OCI-LY1 (cell line): ENCODE data around the gene PSMG1.

Source experiments
- H2AFZ ChIP-seq: fragments of 200-600 bp; sonication (generic), shearing (Covaris generic); 2 replicates; pipeline ENCODE4 v1.6.0; 2014; ENCODE audit warnings: antibody characterized with exemption, mild to moderate bottlenecking, low read length
- H3F3A ChIP-seq: fragments of 200-600 bp; sonication (generic), shearing (Covaris generic); 2 replicates; pipeline ENCODE4 v1.6.0; 2014; ENCODE audit warnings: mild to moderate bottlenecking, antibody characterized with exemption, low read length, moderate library complexity; ENCODE audit not compliant: insufficient read depth
- H3K27ac ChIP-seq: fragments of 200-600 bp; sonication (generic); 2 replicates; pipeline ENCODE4 v1.5.1; 2014; ENCODE audit warnings: low read length, mixed run types, mild to moderate bottlenecking, low read depth; ENCODE audit not compliant: poor library complexity, severe bottlenecking
- H3K27me3 ChIP-seq: fragments of 200-600 bp; sonication (generic); 2 replicates; pipeline ENCODE4 v1.6.0; 2014; ENCODE audit warnings: antibody characterized with exemption, mild to moderate bottlenecking, low read length, moderate library complexity; ENCODE audit not compliant: insufficient read depth
- H3K36me3 ChIP-seq: fragments of 200-600 bp; sonication (generic); 2 replicates; pipeline ENCODE4 v1.6.1; 2014; ENCODE audit warnings: mild to moderate bottlenecking, antibody characterized with exemption, low read length, moderate library complexity, mixed read lengths; ENCODE audit not compliant: insufficient read depth
- H3K4me1 ChIP-seq: fragments of 200-600 bp; sonication (generic); 2 replicates; pipeline ENCODE4 v1.5.1; 2014; ENCODE audit warnings: mild to moderate bottlenecking, low read length, moderate library complexity; ENCODE audit not compliant: insufficient read depth, severe bottlenecking
- H3K4me2 ChIP-seq: fragments of 200-600 bp; sonication (generic), shearing (Covaris generic); 2 replicates; pipeline ENCODE4 v1.6.1; 2014; ENCODE audit warnings: low read length
- H3K4me3 ChIP-seq: fragments of 200-600 bp; sonication (generic); 2 replicates; pipeline ENCODE4 v1.5.1; 2014; ENCODE audit warnings: low read length, low read depth, mild to moderate bottlenecking, mixed read lengths; ENCODE audit not compliant: poor library complexity, severe bottlenecking
- H3K79me2 ChIP-seq: fragments of 200-600 bp; shearing (Covaris generic); 2 replicates; pipeline ENCODE4 v1.6.1; 2016; ENCODE audit warnings: mixed run types, low read length, mixed read lengths; ENCODE audit not compliant: insufficient read depth
- H3K9ac ChIP-seq: fragments of 200-600 bp; sonication (generic), shearing (Covaris generic); 2 replicates; pipeline ENCODE4 v1.6.1; 2014; ENCODE audit warnings: mild to moderate bottlenecking, low read length, mixed read lengths
- H3K9me2 ChIP-seq: fragments of 200-600 bp; sonication (generic), shearing (Covaris generic); 2 replicates; pipeline ENCODE4 v1.6.1; 2014; ENCODE audit warnings: low read depth, mild to moderate bottlenecking, low read length, mixed read lengths
- H3K9me3 ChIP-seq: fragments of 200-600 bp; shearing (Covaris generic); 2 replicates; pipeline ENCODE4 v1.6.1; 2014; ENCODE audit warnings: low read length, mixed read lengths
- H4K20me1 ChIP-seq: fragments of 200-600 bp; sonication (generic), shearing (Covaris generic); 2 replicates; pipeline ENCODE4 v1.6.0; 2016; ENCODE audit warnings: mild to moderate bottlenecking, low read length; ENCODE audit not compliant: insufficient read depth
- EZH2 ChIP-seq: fragments of 200-600 bp; sonication (generic), shearing (Covaris generic); IDR thresholded peaks from 2 replicates; pipeline ENCODE4 v1.8.0; 2017; ENCODE audit warnings: borderline replicate concordance, mixed run types, mild to moderate bottlenecking, antibody characterized with exemption, low read length, moderate library complexity, mixed read lengths
- TF ChIP-seq, protein P1 (sequence below): fragments of 200-600 bp; sonication (generic), shearing (Covaris generic); IDR thresholded peaks from 2 replicates; pipeline ENCODE4 v1.5.1; 2017; ENCODE audit warnings: mild to moderate bottlenecking, antibody characterized with exemption, low read length, moderate library complexity, mixed read lengths

Gene PSMG1

DNA sequence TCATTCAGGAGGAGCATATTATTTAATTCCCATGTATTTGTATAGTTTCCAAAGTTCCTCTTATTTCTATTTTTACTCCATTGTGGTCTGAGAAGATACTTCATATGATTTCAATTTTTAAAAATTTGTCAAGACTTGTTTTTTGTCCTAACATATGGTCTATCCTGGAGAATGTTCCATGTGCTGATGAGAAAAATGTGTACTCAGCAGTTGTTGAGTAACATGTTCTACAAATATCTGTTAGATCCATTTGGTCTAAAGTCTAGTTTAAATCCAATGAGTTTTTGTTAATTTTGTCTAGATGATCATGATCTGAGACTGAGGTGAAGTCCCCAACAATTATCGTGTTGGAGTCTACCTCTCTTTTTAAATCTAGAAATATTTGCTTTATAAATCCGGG, 14.5 kb downstream of the PSMG1 start:
- Histone ChIP-seq H3K4me1 (no peaks in the 10 kb centered on the region), H2AFZ (no peak overlapping the region), H3F3A (no peaks in the 10 kb centered on the region), H3K36me3 (peaks cover 43% of the 10 kb centered on the region), H3K27me3 (no peaks in the 10 kb centered on the region; the same call in 1 of the 2 replicates), H3K9me2 (no peaks in the 10 kb centered on the region), H4K20me1 (no peaks in the 10 kb centered on the region), H3K4me2 (no peak overlapping the region), H3K9ac (no peak overlapping the region), H3K9me3 (peaks cover 11% of the 10 kb centered on the region; the same call in 1 of the 2 replicates), H3K4me3 (no peak overlapping the region), H3K79me2 (no peaks in the 10 kb centered on the region), H3K27ac (no peak overlapping the region)
- no peak for TF ChIP-seq EZH2
- TF ChIP-seq, protein P1, sequence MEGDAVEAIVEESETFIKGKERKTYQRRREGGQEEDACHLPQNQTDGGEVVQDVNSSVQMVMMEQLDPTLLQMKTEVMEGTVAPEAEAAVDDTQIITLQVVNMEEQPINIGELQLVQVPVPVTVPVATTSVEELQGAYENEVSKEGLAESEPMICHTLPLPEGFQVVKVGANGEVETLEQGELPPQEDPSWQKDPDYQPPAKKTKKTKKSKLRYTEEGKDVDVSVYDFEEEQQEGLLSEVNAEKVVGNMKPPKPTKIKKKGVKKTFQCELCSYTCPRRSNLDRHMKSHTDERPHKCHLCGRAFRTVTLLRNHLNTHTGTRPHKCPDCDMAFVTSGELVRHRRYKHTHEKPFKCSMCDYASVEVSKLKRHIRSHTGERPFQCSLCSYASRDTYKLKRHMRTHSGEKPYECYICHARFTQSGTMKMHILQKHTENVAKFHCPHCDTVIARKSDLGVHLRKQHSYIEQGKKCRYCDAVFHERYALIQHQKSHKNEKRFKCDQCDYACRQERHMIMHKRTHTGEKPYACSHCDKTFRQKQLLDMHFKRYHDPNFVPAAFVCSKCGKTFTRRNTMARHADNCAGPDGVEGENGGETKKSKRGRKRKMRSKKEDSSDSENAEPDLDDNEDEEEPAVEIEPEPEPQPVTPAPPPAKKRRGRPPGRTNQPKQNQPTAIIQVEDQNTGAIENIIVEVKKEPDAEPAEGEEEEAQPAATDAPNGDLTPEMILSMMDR: no peak

DNA sequence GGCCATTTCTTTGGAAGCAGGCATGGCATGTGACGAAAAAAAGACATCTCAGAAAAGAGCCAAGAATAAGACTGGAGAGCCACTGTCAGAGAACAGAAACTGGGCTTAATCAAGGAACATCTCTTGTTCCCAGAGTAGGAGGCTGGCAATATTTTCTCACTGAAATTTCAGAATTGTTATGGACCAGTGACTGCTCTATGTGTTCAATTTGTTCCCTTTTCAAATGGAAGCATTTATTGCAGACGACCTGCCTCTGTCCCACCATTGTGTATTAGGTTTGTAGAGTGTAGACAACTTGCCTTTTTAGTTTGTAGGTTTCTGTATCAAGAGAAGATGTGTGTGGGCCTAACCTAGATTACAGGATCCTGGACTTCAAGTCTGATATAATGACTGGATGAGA, 18.7 kb downstream of the PSMG1 start:
- Histone ChIP-seq H3K27me3 (no peaks in the 10 kb centered on the region; the same call in 1 of the 2 replicates), H3K9me3 (peaks cover 11% of the 10 kb centered on the region; the same call in 1 of the 2 replicates), H3K4me2 (no peak overlapping the region), H3K9me2 (no peaks in the 10 kb centered on the region), H2AFZ (no peak overlapping the region), H3K79me2 (no peaks in the 10 kb centered on the region), H4K20me1 (no peaks in the 10 kb centered on the region), H3F3A (no peaks in the 10 kb centered on the region), H3K27ac (no peak overlapping the region), H3K4me3 (no peak overlapping the region), H3K9ac (no peak overlapping the region), H3K36me3 (peaks cover 4% of the 10 kb centered on the region), H3K4me1 (no peaks in the 10 kb centered on the region)
- TF ChIP-seq, protein P1: no peak
- no peak for TF ChIP-seq EZH2

DNA sequence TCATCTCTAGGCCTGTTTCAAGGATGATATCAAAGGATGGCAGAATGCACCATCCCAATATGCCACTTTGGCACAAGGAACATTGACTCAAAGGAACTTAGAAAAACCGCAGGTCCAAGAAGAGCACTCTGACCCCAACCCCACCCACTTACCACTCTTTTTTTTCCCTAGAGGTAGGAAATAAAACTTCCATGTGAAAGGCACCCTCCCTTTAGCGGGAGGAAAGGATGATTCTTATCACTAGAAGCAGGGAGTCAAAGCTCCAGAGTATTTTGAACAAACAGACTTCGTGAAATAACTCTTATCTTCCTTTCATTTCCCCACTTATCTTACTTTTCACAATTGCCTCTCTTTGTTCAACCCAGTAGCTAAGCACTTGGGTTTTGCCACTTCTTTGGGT, 22.2 kb downstream of the PSMG1 start:
- no peak overlapping the region for H2AFZ ChIP-seq
- H3K27me3 ChIP-seq: no peaks in the 10 kb centered on the region; the same call in 1 of the 2 replicates
- no peak overlapping the region for H3K4me3 ChIP-seq
- H4K20me1 ChIP-seq: no peaks in the 10 kb centered on the region
- H3K27ac ChIP-seq: no peak overlapping the region
- no peaks in the 10 kb centered on the region for H3K36me3 ChIP-seq
- H3K4me1 ChIP-seq: no peaks in the 10 kb centered on the region
- no peak overlapping the region for H3K4me2 ChIP-seq
- peaks cover 11% of the 10 kb centered on the region; the same call in 1 of the 2 replicates for H3K9me3 ChIP-seq
- no peaks in the 10 kb centered on the region for H3K9me2 ChIP-seq
- no peak overlapping the region for H3K9ac ChIP-seq
- H3K79me2 ChIP-seq: no peaks in the 10 kb centered on the region
- no peaks in the 10 kb centered on the region for H3F3A ChIP-seq
- TF ChIP-seq EZH2: no peak
- TF ChIP-seq, protein P1: no peak
